Measurements from ENCODE around the gene KLK11. TPM values are rescaled to one million over a fixed set of nuclear protein-coding genes. Genes with fewer than 3 reads are reported as not detected.
"Not testable (repeated sequence)": the region's sequence is repeated elsewhere in the genome, so short reads cannot be mapped to it uniquely, and the experiment has no call there.

KLK11 gene
- polyA plus RNA-seq, 3 donors from 2014 or later: not detected

DNA sequence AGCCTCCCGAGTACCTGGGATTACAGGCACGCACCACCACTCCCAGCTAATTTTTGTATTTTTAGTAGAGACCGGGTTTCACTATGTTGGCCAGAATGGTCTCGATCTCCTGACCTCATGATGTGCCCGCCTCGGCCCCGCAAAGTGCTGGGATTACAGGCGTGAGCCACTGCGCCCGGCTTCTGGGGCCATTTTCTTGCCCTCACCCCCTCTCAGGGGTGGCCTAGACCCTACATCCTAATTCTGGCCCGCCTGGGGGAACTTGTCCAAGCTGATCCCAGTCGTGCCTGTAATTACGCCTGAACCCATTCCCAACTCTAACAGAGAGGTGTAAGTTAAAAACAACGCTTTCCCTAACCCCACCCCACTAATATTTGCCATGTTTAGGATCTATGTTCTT is 42.0 kb downstream of the KLK11 start:
- H3K9me3 Mint-ChIP-seq, H3K36me3 Mint-ChIP-seq: not testable (repeated sequence)

DNA sequence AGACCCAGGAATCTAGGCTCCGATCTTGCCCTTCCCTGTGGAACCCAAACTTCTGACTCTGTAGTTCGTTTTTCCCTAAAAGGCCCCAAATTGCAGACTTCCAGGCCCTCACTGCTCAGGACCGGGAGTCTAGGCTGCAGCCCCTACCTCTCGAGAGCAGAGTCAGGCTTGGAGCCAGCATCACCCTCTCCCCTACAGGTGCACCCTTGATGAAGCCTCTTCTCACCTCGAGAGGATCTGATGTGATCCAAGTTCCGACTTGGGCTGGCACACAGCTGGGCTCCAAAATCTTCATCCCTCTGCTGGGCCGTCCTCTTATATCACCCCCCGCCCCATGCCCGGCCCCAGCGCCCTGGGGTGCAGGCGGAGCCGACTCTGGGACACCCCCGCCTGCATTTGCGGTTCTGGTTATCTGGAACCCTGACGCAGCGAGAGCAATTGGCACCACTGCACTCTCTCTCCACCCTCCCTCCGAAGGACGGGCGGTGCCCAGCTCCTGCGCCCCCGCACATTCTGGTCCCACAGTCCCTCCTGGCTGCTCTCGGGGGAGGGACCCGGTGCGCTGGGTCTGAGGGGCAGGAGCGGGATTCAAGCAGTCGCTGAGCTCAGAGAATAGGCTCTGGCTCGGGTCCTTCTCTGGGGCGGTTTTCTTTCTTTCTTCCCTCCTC is 42.7 kb downstream of the KLK11 start, which contains the start of gene KLK7:
Gene KLK7, minus strand, starts transcription at position 293 of the 668 bp plus-strand sequence. CDS start 1,518 bp downstream, outside the sequence.
- no peak within 1 kb of the TSS for H3K27ac Mint-ChIP-seq
- no peak for DNase-seq
- H3K36me3 Mint-ChIP-seq: peaks cover 0 to 4% (median 0%) of the 10 kb centered on the region in 3 donors
- no peaks in the 10 kb centered on the region for H3K4me1 Mint-ChIP-seq
- H3K9me3 Mint-ChIP-seq: no peaks in the 10 kb centered on the region
- H3K4me3 Mint-ChIP-seq: no peak within 1 kb of the TSS
- peaks cover 10 to 18% (median 17%) of the 10 kb centered on the region in 3 donors for H3K27me3 Mint-ChIP-seq (ENCODE audit: low read depth in 3 of 3)

More for the DNA sequence above, 42.0 kb downstream of the KLK11 start:
- H3K4me1 Mint-ChIP-seq, H3K4me3 Mint-ChIP-seq, DNase-seq, H3K27ac Mint-ChIP-seq: not testable (repeated sequence)
- peaks cover 9 to 22% (median 18%) of the 10 kb centered on the region in 3 donors for H3K27me3 Mint-ChIP-seq (ENCODE audit: low read depth in 3 of 3)

DNA sequence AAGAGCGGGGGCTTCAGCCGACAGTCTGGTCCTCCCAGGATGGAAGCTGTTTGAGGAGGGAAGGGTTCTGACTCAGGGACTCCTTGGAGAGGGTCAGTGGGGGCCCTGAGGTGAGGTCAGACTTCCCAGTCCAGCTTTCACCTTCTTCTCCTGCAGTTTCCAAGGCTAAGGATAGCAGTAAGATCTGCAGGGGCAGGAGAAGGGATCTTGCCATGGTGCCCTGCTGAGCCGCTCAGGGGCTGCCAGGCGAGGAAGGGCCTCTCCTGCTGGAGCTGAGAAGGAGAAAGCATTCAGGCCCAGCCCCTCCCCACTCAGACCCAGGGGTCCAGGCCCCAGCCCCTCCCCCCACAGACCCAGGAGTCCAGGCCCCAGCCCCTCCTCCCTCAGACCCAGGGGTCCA is 44.2 kb downstream of the KLK11 start:
- DNase-seq: no peak
- Mint-ChIP-seq H3K27ac (no peak overlapping the region), H3K4me3 (no peak overlapping the region), H3K9me3 (peaks cover 0 to 2% (median 0%) of the 10 kb centered on the region in 6 donors), H3K36me3 (peaks cover 0 to 4% (median 0%) of the 10 kb centered on the region in 3 donors), H3K27me3 (ENCODE audit: low read depth in 3 of 3) (peaks cover 8 to 17% (median 16%) of the 10 kb centered on the region in 3 donors), H3K4me1 (no peaks in the 10 kb centered on the region)

DNA sequence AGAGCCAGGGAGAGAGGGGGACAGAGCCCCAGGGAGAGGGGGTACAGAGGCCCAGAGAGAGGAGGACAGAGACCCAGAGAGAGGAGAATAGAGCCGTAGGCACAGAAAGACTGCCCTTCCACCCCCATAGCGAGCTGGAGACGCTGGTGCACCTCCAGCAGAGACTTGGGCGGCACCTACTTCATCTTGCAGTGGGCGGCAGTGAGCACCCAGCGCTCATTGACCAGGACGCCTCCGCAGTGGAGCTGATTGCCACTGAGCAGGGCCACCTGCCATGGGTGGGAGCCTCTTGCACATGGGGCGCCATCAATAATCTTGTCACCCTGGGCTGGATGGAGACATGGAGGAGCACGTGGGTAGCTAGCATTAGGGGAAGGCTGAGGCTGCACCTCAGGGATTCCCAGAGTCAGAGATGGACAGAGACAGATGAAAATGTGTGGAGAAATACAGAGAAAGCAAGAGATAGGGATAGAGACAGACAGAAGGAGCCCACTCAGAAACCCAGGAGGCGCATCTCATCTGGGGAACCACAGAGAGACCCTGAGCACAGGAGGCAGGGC is 44.7 kb downstream of the KLK11 start:
- no peak for DNase-seq
- Mint-ChIP-seq H3K4me1 (no peaks in the 10 kb centered on the region), H3K36me3 (peaks cover 0 to 4% (median 0%) of the 10 kb centered on the region in 3 donors), H3K27ac (no peak overlapping the region), H3K4me3 (no peak overlapping the region), H3K9me3 (peaks cover 0 to 2% (median 0%) of the 10 kb centered on the region in 6 donors), H3K27me3 (ENCODE audit: low read depth in 3 of 3) (peaks cover 8 to 18% (median 17%) of the 10 kb centered on the region in 3 donors)

DNA sequence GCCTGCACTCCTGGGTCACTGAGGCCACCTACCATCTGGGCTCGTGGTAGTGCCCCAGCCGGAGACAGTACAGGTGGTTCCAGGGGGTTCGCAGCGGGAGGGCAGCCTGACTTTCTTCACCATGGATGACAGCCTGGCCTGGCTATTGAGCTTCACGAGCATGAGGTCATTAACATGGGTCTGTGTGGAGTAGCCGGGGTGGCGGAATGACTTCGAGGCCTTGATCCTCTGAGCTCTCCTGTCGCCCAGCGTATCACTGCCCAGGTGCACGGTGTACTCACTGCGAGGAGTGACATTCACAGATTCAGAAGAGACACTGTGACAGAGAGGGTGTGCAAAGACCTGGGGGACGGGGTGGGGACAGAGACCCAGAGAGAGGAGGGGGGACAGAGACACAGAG is 46.2 kb downstream of the KLK11 start:
- Mint-ChIP-seq H3K27me3 (ENCODE audit: low read depth in 3 of 3) (peaks cover 11 to 22% (median 17%) of the 10 kb centered on the region in 3 donors), H3K9me3 (peaks cover 0 to 2% (median 0%) of the 10 kb centered on the region in 6 donors), H3K4me1 (no peaks in the 10 kb centered on the region), H3K4me3 (no peak overlapping the region), H3K27ac (no peak overlapping the region), H3K36me3 (no peaks in the 10 kb centered on the region)
- DNase-seq: no peak

DNA sequence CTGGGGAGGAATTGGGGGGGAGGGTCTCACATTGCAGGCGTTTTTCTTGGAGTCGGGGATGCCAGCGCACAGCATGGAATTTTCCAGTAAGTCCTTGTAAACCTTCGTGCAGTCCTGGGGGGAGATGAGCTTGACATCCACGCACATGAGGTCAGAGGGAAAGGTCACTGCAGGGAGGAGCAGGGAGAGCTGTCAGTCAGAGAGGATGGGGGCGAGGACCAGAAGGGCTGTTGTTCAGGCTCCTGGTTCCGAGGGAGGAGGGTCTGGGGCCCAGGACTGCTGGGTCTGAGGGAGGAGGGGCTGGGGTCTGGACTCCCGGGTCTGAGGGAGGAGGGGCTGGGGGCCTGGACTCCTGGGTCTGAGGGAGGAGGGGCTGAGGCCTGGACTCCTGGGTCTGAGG is 46.7 kb downstream of the KLK11 start:
- H3K4me1 Mint-ChIP-seq: no peaks in the 10 kb centered on the region
- no peaks in the 10 kb centered on the region for H3K36me3 Mint-ChIP-seq
- no peak overlapping the region for H3K4me3 Mint-ChIP-seq
- H3K9me3 Mint-ChIP-seq: peaks cover 0 to 2% (median 0%) of the 10 kb centered on the region in 6 donors
- DNase-seq: no peak
- H3K27me3 Mint-ChIP-seq (ENCODE audit: low read depth in 3 of 3): peaks cover 11 to 18% (median 15%) of the 10 kb centered on the region in 3 donors
- H3K27ac Mint-ChIP-seq: no peak overlapping the region

GRCh38 chr19:50978772-50979390 is 47.5 kb downstream of the KLK11 start:
- peaks cover 0 to 2% (median 0%) of the 10 kb centered on the region in 6 donors for H3K9me3 Mint-ChIP-seq

GRCh38 chr19:50977626-50978025 is 48.8 kb downstream of the KLK11 start:
- no peak for DNase-seq
- H3K4me1 Mint-ChIP-seq: no peaks in the 10 kb centered on the region
- no peaks in the 10 kb centered on the region for H3K36me3 Mint-ChIP-seq
- H3K27ac Mint-ChIP-seq: no peak overlapping the region
- no peak overlapping the region for H3K4me3 Mint-ChIP-seq
- H3K9me3 Mint-ChIP-seq: peaks cover 0 to 2% (median 0%) of the 10 kb centered on the region in 6 donors
- H3K27me3 Mint-ChIP-seq (ENCODE audit: low read depth in 3 of 3): peaks cover 9 to 18% (median 13%) of the 10 kb centered on the region in 3 donors

More at GRCh38 chr19:50978772-50979390, 47.5 kb downstream of the KLK11 start:
- H3K36me3 Mint-ChIP-seq: no peaks in the 10 kb centered on the region
- DNase-seq: no peak
- H3K27ac Mint-ChIP-seq: no peak overlapping the region
- H3K4me1 Mint-ChIP-seq: no peaks in the 10 kb centered on the region
- peaks cover 9 to 15% (median 11%) of the 10 kb centered on the region in 3 donors for H3K27me3 Mint-ChIP-seq (ENCODE audit: low read depth in 3 of 3)
- H3K4me3 Mint-ChIP-seq: no peak overlapping the region

DNA sequence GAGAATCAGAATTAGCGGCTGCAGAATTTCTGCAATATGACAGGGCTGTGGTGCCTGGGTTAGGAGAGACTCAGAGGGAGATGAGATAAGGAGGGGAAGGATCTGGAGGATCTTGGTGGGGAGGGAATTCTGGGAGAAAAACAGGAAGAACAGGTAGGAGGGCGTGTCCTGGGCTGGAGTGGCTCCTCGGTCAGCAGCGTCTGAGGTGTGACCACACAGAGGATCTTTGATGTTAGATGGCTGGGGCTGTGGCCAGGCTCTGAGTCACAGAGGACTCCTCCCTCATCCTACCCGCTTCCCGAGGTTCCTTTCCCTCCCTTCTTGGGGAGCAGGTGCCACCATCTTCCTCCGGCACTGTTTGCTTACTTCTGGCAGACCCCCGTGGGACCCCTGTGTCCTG is 50.6 kb downstream of the KLK11 start:
- no peaks in the 10 kb centered on the region for H3K36me3 Mint-ChIP-seq
- H3K27ac Mint-ChIP-seq: no peak overlapping the region
- peaks cover 6 to 16% (median 12%) of the 10 kb centered on the region in 3 donors for H3K27me3 Mint-ChIP-seq (ENCODE audit: low read depth in 3 of 3)
- no peak for DNase-seq
- no peak overlapping the region for H3K4me3 Mint-ChIP-seq
- H3K9me3 Mint-ChIP-seq: peaks cover 0 to 2% (median 0%) of the 10 kb centered on the region in 6 donors
- H3K4me1 Mint-ChIP-seq: no peaks in the 10 kb centered on the region

GRCh38 chr19:50974702-50975556 is 51.5 kb downstream of the KLK11 start:
- Mint-ChIP-seq H3K27me3 (ENCODE audit: low read depth in 3 of 3) (peaks cover 10 to 17% (median 12%) of the 10 kb centered on the region in 3 donors), H3K4me1 (no peaks in the 10 kb centered on the region), H3K36me3 (no peaks in the 10 kb centered on the region), H3K9me3 (peaks cover 0 to 2% (median 0%) of the 10 kb centered on the region in 6 donors), H3K27ac (no peak overlapping the region), H3K4me3 (no peak overlapping the region)
- no peak for DNase-seq

- Mint-ChIP-seq H3K27ac (no peak overlapping the region), H3K27me3 (ENCODE audit: low read depth in 3 of 3) (peaks cover 9 to 21% (median 12%) of the 10 kb centered on the region in 3 donors), H3K36me3 (no peaks in the 10 kb centered on the region), H3K4me1 (no peaks in the 10 kb centered on the region), H3K4me3 (no peak overlapping the region), H3K9me3 (peaks cover 0 to 2% (median 0%) of the 10 kb centered on the region in 6 donors)
- DNase-seq: no peak
Measured at GRCh38 chr19:50972795-50973376, 53.5 kb downstream of the KLK11 start.
